ENCODE results near the gene PRCC.

Gene PRCC

GRCh38 chr1:156767101-156767878 is at the start of gene PRCC:
Gene PRCC (plus strand): TSS chr1:156767535. CDS start chr1:156767772, 237 bp downstream.
- DNase-seq: peak; percentile 95

- no peak for DNase-seq
Measured at GRCh38 chr1:156721131-156721530, 46.2 kb upstream of the PRCC start.

- DNase-seq: no peak
Measured at GRCh38 chr1:156721535-156721934, 45.8 kb upstream of the PRCC start.

- peak; percentile 65 for DNase-seq
Measured at GRCh38 chr1:156725683-156726280, 41.6 kb upstream of the PRCC start.

GRCh38 chr1:156726549-156727226 is 40.6 kb upstream of the PRCC start:
- no peak for DNase-seq

- no peak for DNase-seq
Measured at GRCh38 chr1:156727492-156727891, 39.8 kb upstream of the PRCC start.

- DNase-seq: peak; percentile 83
Measured at GRCh38 chr1:156727926-156728598, 39.3 kb upstream of the PRCC start, which contains the start of gene METTL25B. Gene METTL25B (plus strand): TSS chr1:156728469. CDS start chr1:156729105, 636 bp downstream.

- peak; percentile 91 for DNase-seq
Measured at GRCh38 chr1:156728599-156729462, 38.5 kb upstream of the PRCC start, which contains the start of gene ISG20L2. Gene ISG20L2 (minus strand): TSS chr1:156728766. CDS start chr1:156727652, 1,114 bp downstream.

- DNase-seq: no peak
Measured at GRCh38 chr1:156733989-156734584, 33.2 kb upstream of the PRCC start.

- DNase-seq: no peak
Measured at GRCh38 chr1:156738407-156738806, 28.9 kb upstream of the PRCC start.

- no peak for DNase-seq
Measured at GRCh38 chr1:156738916-156739315, 28.4 kb upstream of the PRCC start.

- DNase-seq: no peak
Measured at GRCh38 chr1:156740237-156740740, 27.0 kb upstream of the PRCC start.

- peak; percentile 96 for DNase-seq
Measured at GRCh38 chr1:156740741-156741480, 26.4 kb upstream of the PRCC start, which contains the start of gene MRPL24. Gene MRPL24 (minus strand): TSS chr1:156741088. CDS start chr1:156738704, 2,384 bp downstream.

GRCh38 chr1:156741481-156741983 is 25.8 kb upstream of the PRCC start:
- no peak for DNase-seq

GRCh38 chr1:156742017-156742416 is 25.3 kb upstream of the PRCC start:
- no peak for DNase-seq

GRCh38 chr1:156742801-156743200 is 24.5 kb upstream of the PRCC start:
- no peak for DNase-seq

- no peak for DNase-seq
Measured at GRCh38 chr1:156743367-156744302, 23.7 kb upstream of the PRCC start.

GRCh38 chr1:156744344-156744743 is 23.0 kb upstream of the PRCC start:
- DNase-seq: no peak

- no peak for DNase-seq
Measured at GRCh38 chr1:156744786-156745419, 22.4 kb upstream of the PRCC start.
